Right ventricle myocardium inferior (tissue), 1 donor: ENCODE results near the gene UBAC2. TPM values are rescaled to one million over a fixed set of nuclear protein-coding genes. Genes with fewer than 3 reads are reported as not detected.

Experiments used
- ATAC-seq: fragments of 200-7000 bp; cut with Tn5 transposase; one replicate; pipeline ENCODE4 v1.9.1; 2020; ENCODE audit warnings: mild to moderate bottlenecking, moderate library complexity
- DNase-seq: peaks from one replicate; pipeline ENCODE4 v3.0.0; 2021; ENCODE audit errors: missing footprints
- intact Hi-C: fragments of 100-400 bp; cut with DNase I; formaldehyde crosslinking; loops from one replicate; pipeline ENCODE4 v1.11.0; 2022
- long read RNA-seq: library from polyadenylated mRNA; unstranded; transcript quantifications from one replicate; pipeline ENCODE4 v2.0.0, GENCODE V29; 2021
- total RNA-seq: library from RNA; stranded (reverse); fragmentation: NEBNext Ultra II Directional; extraction: Animal tissue kit (Norgen Biotek cat#: 25700); gene quantifications from one replicate; pipeline ENCODE4 v1.2.1, GENCODE V29; 2021
- donor health status: DM: no; HTN: yes; CAD: no; lungs with severe emphysema.

UBAC2 gene
- total RNA-seq = 39.1 TPM
- long read RNA-seq, transcript UBAC2-203 (9 exons, 1,375 nt) = major isoform, 35 of 52 reads
- long read RNA-seq, partial matches to known transcripts = 1 of 52 reads
- long read RNA-seq, other reads (novel, unspliced or antisense) = 16 of 52 reads

GRCh38 chr13:99200432-99201167, at the start of gene UBAC2:
TSS of gene UBAC2 (plus strand) at chr13:99200854. CDS start at chr13:99200909, 55 bp downstream.
- ATAC-seq = peak; percentile 98
- peak; percentile 97 for DNase-seq
- intact Hi-C loops = no loop called here

GRCh38 chr13:99151516-99151915, 49.1 kb upstream of the UBAC2 start:
- no peak for ATAC-seq
- intact Hi-C loops = no loop called here
- no peak for DNase-seq

- ATAC-seq = no peak
- intact Hi-C loops = no loop called here
Measured at GRCh38 chr13:99153219-99153618, 47.4 kb upstream of the UBAC2 start.

GRCh38 chr13:99154064-99154463, 46.6 kb upstream of the UBAC2 start:
- intact Hi-C loops = no loop called here
- ATAC-seq (no peak), DNase-seq (no peak)

More at GRCh38 chr13:99153219-99153618, 47.4 kb upstream of the UBAC2 start:
- no peak for DNase-seq

GRCh38 chr13:99155821-99156220, 44.8 kb upstream of the UBAC2 start:
- DNase-seq (no peak), ATAC-seq (no peak)
- intact Hi-C loops = no loop called here

GRCh38 chr13:99157046-99157445, 43.6 kb upstream of the UBAC2 start:
- DNase-seq (no peak), ATAC-seq (no peak)
- intact Hi-C loops = no loop called here

GRCh38 chr13:99158846-99159245, 41.8 kb upstream of the UBAC2 start:
- ATAC-seq (no peak), DNase-seq (no peak)
- intact Hi-C loops = no loop called here

GRCh38 chr13:99159331-99160061, 41.2 kb upstream of the UBAC2 start:
- intact Hi-C loops = no loop called here
- ATAC-seq (peak; percentile 46), DNase-seq (no peak)

- DNase-seq = no peak
- ATAC-seq = no peak
- intact Hi-C loops = no loop called here
Measured at GRCh38 chr13:99160415-99160814, 40.2 kb upstream of the UBAC2 start.

GRCh38 chr13:99161512-99161911, 39.1 kb upstream of the UBAC2 start:
- DNase-seq (no peak), ATAC-seq (no peak)
- intact Hi-C loops = no loop called here

GRCh38 chr13:99162567-99163361, 37.9 kb upstream of the UBAC2 start:
- ATAC-seq (peak; percentile 38), DNase-seq (no peak)
- intact Hi-C loops = no loop called here

GRCh38 chr13:99164226-99164625, 36.4 kb upstream of the UBAC2 start:
- no peak for DNase-seq
- intact Hi-C loops = no loop called here
- no peak for ATAC-seq

- DNase-seq (no peak), ATAC-seq (no peak)
- intact Hi-C loops = no loop called here
Measured at GRCh38 chr13:99165753-99166587, 34.7 kb upstream of the UBAC2 start.

GRCh38 chr13:99172951-99173350, 27.7 kb upstream of the UBAC2 start:
- DNase-seq (no peak), ATAC-seq (no peak)
- intact Hi-C loops = no loop called here

- DNase-seq = no peak
- intact Hi-C loops = no loop called here
- ATAC-seq = no peak
Measured at GRCh38 chr13:99173606-99174005, 27.0 kb upstream of the UBAC2 start.

GRCh38 chr13:99174533-99175100, 26.0 kb upstream of the UBAC2 start:
- intact Hi-C loops = no loop called here
- no peak for ATAC-seq
- DNase-seq = no peak

GRCh38 chr13:99176309-99177276, 24.1 kb upstream of the UBAC2 start:
- intact Hi-C loops = loop anchor here (1.0 to 2.0 kb wide), 2 partner anchors 89 to 262 kb away; no protein-coding TSS in a partner anchor
- ATAC-seq = peak; percentile 78
- peak; percentile 77 for DNase-seq
